ELR (cell line): ENCODE measurements around the gene LAMC3.
"Not testable (repeated sequence)": the region's sequence is repeated elsewhere in the genome, so short reads cannot be mapped to it uniquely, and the experiment has no call there.

Experiments
- DNase-seq: peaks from one replicate; pipeline ENCODE4 v3.0.0-alpha.2; 2015; ENCODE audit warnings: low read depth

LAMC3 gene

GRCh38 chr9:131030239-131031004, 21.4 kb downstream of the LAMC3 start:
- DNase-seq = no peak

- DNase-seq = no peak
Measured at GRCh38 chr9:131031005-131031641, 22.1 kb downstream of the LAMC3 start.

GRCh38 chr9:131031642-131032005, 22.6 kb downstream of the LAMC3 start:
- DNase-seq = no peak

- no peak for DNase-seq
Measured at GRCh38 chr9:131032384-131032783, 23.4 kb downstream of the LAMC3 start.

GRCh38 chr9:131033269-131034224, 24.6 kb downstream of the LAMC3 start:
- no peak for DNase-seq

GRCh38 chr9:131034268-131034667, 25.3 kb downstream of the LAMC3 start:
- no peak for DNase-seq

- not testable (repeated sequence) for DNase-seq
Measured at GRCh38 chr9:131034749-131035148, 25.8 kb downstream of the LAMC3 start.

- DNase-seq = no peak
Measured at GRCh38 chr9:131035548-131035947, 26.6 kb downstream of the LAMC3 start.

- no peak for DNase-seq
Measured at GRCh38 chr9:131036071-131036470, 27.1 kb downstream of the LAMC3 start.

GRCh38 chr9:131036529-131037334, 27.8 kb downstream of the LAMC3 start:
- no peak for DNase-seq

GRCh38 chr9:131037335-131038255, 28.6 kb downstream of the LAMC3 start:
- DNase-seq = no peak

GRCh38 chr9:131038256-131039128, 29.5 kb downstream of the LAMC3 start:
- no peak for DNase-seq

GRCh38 chr9:131039129-131039954, 30.4 kb downstream of the LAMC3 start:
- DNase-seq = no peak

- no peak for DNase-seq
Measured at GRCh38 chr9:131042666-131043065, 33.7 kb downstream of the LAMC3 start.

- no peak for DNase-seq
Measured at GRCh38 chr9:131043087-131043486, 34.1 kb downstream of the LAMC3 start.

- no peak for DNase-seq
Measured at GRCh38 chr9:131043646-131044045, 34.7 kb downstream of the LAMC3 start.

- DNase-seq = peak; percentile 49
Measured at GRCh38 chr9:131045300-131046092, 36.5 kb downstream of the LAMC3 start.

GRCh38 chr9:131046093-131046380, 37.1 kb downstream of the LAMC3 start:
- DNase-seq = peak; percentile 48
